Measurements from ENCODE around the gene TSHZ2. TPM values are rescaled to one million over a fixed set of nuclear protein-coding genes. Genes with fewer than 3 reads are reported as not detected.

The TSHZ2 gene
- total RNA-seq, 1 experiment from 2014 or later = 2.3 TPM

DNA sequence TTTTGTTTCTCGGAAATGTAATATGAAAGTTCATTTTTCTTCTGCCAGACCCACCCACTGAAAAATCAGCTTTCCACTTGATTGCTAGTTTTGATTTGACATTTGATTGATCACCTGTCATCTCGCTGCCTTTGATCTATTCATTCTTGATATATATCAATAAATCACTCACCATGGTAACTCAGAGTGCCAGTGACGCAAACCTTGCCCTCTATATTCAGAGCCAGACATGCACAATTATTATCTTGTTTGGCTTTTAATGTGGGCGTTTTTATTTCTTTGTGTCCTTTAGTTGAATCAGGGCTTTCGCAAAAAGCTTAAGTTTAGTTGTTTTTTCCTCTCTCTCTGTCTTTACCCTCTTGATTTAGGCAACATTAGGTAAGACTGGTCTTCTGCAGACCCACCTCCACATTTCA lies 2.0 kb downstream of the TSHZ2 start:
- no peak for TF ChIP-seq CTCF (IDR thresholded peaks at IDR 0.05; ENCODE audit: unreplicated experiment)
- intact Hi-C loops (cut with micrococcal nuclease) = loop anchor here (10.0 kb wide), 1 partner anchor 119 kb away; no protein-coding TSS in a partner anchor
- no peak for DNase-seq (ENCODE audit: unreplicated experiment)
- ChIA-PET POLR2A (interaction anchor here (0.7 to 4.6 kb wide), 15 partner anchors 8 to 758 kb away, joined by 3 to 34 read pairs (median 5); no protein-coding TSS in a partner anchor), CTCF (interaction anchor here (0.6 to 2.3 kb wide), 11 partner anchors 17 to 1930 kb away, joined by 3 to 13 read pairs (median 3); no protein-coding TSS in a partner anchor)
- H3K36me3 Mint-ChIP-seq (ENCODE audit: insufficient read depth, unreplicated experiment) = peaks cover 7% of the 10 kb centered on the region
- no peaks in the 10 kb centered on the region for H3K27me3 Mint-ChIP-seq (ENCODE audit: insufficient read depth, unreplicated experiment)
- no peak overlapping the region for H3K27ac Mint-ChIP-seq (ENCODE audit: low read depth, unreplicated experiment)
- no peaks in the 10 kb centered on the region for H3K9me3 Mint-ChIP-seq (ENCODE audit: unreplicated experiment)
- peak overlapping the region; percentile 92 for H3K4me3 Mint-ChIP-seq (ENCODE audit: unreplicated experiment)
- H3K4me1 Mint-ChIP-seq (ENCODE audit: insufficient read depth, unreplicated experiment) = peaks cover 35% of the 10 kb centered on the region
- no TSS peak for BruUV-seq (replicated peaks)

DNA sequence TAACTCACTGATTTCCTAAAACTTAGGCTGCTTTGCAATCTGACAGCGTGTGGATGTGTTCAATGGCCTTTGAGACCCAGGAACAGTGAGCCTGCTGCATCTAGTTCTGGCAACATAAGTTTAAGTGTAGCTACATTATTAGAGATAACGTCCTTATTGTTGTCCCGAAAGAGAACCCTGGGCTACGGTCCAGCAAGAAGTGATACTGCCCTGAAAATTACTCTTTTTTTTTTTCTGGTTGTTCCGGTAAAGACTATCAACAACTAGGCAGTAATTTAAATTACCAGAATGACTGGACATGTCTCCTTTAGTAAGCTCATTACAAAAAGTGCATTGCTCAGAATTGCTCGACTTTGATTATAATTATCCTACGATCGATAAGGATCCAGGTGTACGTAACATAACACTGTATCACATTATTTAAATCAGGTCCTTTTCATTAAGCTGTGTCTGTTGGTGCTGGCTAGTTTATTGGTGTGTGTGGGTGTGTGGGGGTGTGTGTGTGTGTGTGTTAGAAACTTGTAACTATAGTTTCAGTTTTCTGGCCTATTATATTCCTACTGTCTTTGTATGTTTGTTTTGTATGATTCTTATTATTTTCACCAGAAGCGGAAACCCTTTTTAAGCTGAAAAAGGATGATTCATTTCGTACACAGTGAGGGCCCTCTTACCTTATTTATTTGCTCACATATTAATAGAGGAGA lies 3.0 kb downstream of the TSHZ2 start:
- ChIA-PET CTCF (interaction anchor here (0.5 to 2.3 kb wide), 18 partner anchors 9 to 1121 kb away, joined by 3 to 13 read pairs (median 3); no protein-coding TSS in a partner anchor), POLR2A (interaction anchor here (0.7 to 4.6 kb wide), 16 partner anchors 8 to 603 kb away, joined by 3 to 34 read pairs (median 4); no protein-coding TSS in a partner anchor)
- no peak for TF ChIP-seq CTCF (IDR thresholded peaks at IDR 0.05; ENCODE audit: unreplicated experiment)
- peaks cover 7% of the 10 kb centered on the region for H3K36me3 Mint-ChIP-seq (ENCODE audit: insufficient read depth, unreplicated experiment)
- no peaks in the 10 kb centered on the region for H3K27me3 Mint-ChIP-seq (ENCODE audit: insufficient read depth, unreplicated experiment)
- intact Hi-C loops (cut with micrococcal nuclease) = loop anchor here (10.0 kb wide), 1 partner anchor 120 kb away; no protein-coding TSS in a partner anchor
- no peaks in the 10 kb centered on the region for H3K9me3 Mint-ChIP-seq (ENCODE audit: unreplicated experiment)
- H3K4me1 Mint-ChIP-seq (ENCODE audit: insufficient read depth, unreplicated experiment) = peaks cover 37% of the 10 kb centered on the region
- peak overlapping the region; percentile 92 for H3K4me3 Mint-ChIP-seq (ENCODE audit: unreplicated experiment)
- no peak for DNase-seq (ENCODE audit: unreplicated experiment)
- peak overlapping the region; percentile 52 for H3K27ac Mint-ChIP-seq (ENCODE audit: low read depth, unreplicated experiment)
- BruUV-seq (replicated peaks) = no TSS peak

DNA sequence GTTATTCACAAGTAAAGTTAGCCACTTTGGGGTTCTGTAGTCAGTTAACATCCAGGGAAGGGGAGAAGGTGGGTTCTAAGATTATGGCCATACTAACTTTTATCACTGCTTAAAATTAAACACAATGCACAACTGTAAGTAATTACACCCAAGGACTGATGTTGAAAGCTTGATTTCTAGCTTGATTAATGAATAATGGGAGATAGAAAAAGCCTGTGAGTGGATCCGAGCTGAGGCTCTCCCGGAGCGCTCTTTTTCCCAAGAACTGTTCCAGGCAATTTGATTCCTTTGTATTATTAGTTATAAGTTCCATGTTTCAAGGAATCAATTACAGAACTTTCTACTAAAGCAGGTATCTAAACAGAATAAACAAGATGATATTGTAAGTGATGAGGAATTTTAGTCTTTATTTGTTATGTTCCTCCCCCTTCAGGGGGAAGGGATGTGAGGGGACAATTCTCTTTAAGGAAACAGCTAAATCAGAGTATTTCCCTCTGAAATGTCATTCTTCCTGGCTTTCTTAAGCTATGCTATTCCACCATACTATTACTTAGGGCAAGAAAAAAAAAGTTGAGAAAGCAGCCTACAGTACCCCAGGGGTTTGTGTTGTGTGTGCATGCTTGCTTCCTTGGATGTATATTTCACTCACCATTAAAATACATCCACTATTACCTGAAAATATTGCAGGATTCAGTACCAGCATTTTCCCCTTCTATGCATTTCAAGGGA lies 3.8 kb downstream of the TSHZ2 start:
- ChIA-PET POLR2A (interaction anchor here (0.6 to 4.6 kb wide), 15 partner anchors 9 to 602 kb away, joined by 3 to 34 read pairs (median 4); no protein-coding TSS in a partner anchor), CTCF (interaction anchor here (0.6 to 2.3 kb wide), 12 partner anchors 9 to 1120 kb away, joined by 3 to 13 read pairs (median 3); no protein-coding TSS in a partner anchor)
- peak overlapping the region; percentile 52 for H3K27ac Mint-ChIP-seq (ENCODE audit: low read depth, unreplicated experiment)
- DNase-seq (ENCODE audit: unreplicated experiment) = no peak
- peak overlapping the region; percentile 92 for H3K4me3 Mint-ChIP-seq (ENCODE audit: unreplicated experiment)
- no peak for TF ChIP-seq CTCF (IDR thresholded peaks at IDR 0.05; ENCODE audit: unreplicated experiment)
- no peaks in the 10 kb centered on the region for H3K9me3 Mint-ChIP-seq (ENCODE audit: unreplicated experiment)
- intact Hi-C loops (cut with micrococcal nuclease) = loop anchor here (10.0 kb wide), 1 partner anchor 121 kb away; no protein-coding TSS in a partner anchor
- H3K4me1 Mint-ChIP-seq (ENCODE audit: insufficient read depth, unreplicated experiment) = peaks cover 37% of the 10 kb centered on the region
- H3K36me3 Mint-ChIP-seq (ENCODE audit: insufficient read depth, unreplicated experiment) = peaks cover 7% of the 10 kb centered on the region
- no peaks in the 10 kb centered on the region for H3K27me3 Mint-ChIP-seq (ENCODE audit: insufficient read depth, unreplicated experiment)
- no TSS peak for BruUV-seq (replicated peaks)
